GM13977 (cell line): ENCODE results near the gene FBXO11.
"Not testable (repeated sequence)": the region's sequence is repeated elsewhere in the genome, so short reads cannot be mapped to it uniquely, and the experiment has no call there.

ENCODE experiments used
- DNase-seq: peaks from one replicate; pipeline ENCODE4 v3.0.0; 2012; ENCODE audit warnings: low spot score
- CTCF ChIP-seq: IDR thresholded peaks from 2 replicates; pipeline ENCODE4 v1.5.1; 2012; ENCODE audit warnings: mild to moderate bottlenecking, control low read depth; ENCODE audit not compliant: insufficient read depth; ENCODE audit errors: extremely low read depth, missing control alignments
- in situ Hi-C: fragments of 300-500 bp; cut with MboI; formaldehyde crosslinking; loops from one replicate; pipeline ENCODE4 v1.12.0; 2022; ENCODE audit warnings: low sequenced_read_pairs, low pct_unique_long_range_greater_than_20kb, mixed read lengths, inconsistent platforms; ENCODE audit not compliant: unreplicated experiment

FBXO11 gene

DNA sequence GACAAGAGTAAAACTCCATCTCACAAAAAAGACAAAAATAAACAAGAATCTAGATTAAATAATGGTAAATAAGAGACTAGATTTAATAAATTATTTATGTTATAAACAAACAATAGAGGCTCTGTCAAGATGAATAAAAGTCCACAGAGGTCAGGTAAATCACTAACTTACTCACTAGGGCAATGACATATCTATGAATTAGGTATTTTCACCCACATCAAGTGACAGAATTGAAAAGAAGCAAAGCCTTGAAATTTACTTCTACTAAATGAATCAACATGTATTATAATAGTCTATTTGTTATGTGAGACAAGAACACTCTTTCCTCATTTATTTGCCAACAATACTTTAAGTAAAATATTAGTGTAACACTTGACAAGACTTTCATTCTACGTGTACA is 41.7 kb downstream of the FBXO11 start:
- in situ Hi-C loops, result loop anchor here (25.0 kb wide), 1 partner anchor 548 kb away; no protein-coding TSS in a partner anchor
- DNase-seq, result no peak

GRCh38 chr2:47862949-47863348 is 43.3 kb downstream of the FBXO11 start:
- DNase-seq, result no peak
- TF ChIP-seq CTCF, result no peak
- in situ Hi-C loops, result loop anchor here (25.0 kb wide), 1 partner anchor 549 kb away; no protein-coding TSS in a partner anchor

More for the DNA sequence above, 41.7 kb downstream of the FBXO11 start:
- no peak for TF ChIP-seq CTCF

DNA sequence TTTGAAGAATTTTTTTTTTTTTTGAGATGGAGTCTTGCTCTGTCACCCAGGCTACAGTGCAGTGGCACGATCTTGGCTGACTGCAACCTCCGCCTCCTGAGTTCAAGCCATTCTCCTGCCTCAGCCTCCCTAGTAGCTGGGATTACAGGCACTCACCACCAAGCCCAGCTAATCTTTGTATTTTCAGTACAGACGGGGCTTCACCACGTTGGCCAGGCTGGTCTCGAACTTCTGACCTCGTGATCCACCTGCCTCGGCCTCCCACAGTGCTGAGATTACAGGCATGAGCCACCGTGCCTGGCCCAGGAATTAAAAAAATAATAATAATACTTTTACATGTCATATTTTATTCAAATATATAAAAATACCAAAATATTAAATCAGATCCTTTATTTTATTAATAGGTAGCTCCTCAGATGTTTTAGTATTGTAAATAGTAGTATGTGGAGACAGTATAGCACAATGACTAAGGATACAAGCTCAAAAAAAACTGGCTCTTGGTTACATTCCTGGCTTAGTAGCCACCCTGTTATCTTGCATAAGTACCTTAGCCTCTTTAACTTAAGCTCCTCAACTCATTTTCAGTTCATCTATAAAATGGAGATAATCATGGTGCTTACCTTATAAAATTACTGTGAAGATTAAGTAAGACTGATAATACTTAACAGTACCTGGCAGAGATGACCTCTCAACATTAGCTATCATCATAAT is 53.1 kb downstream of the FBXO11 start:
- DNase-seq, result not testable (repeated sequence)
- in situ Hi-C loops, result loop anchor here (25.0 kb wide), 1 partner anchor 559 kb away; no protein-coding TSS in a partner anchor

GRCh38 chr2:47850198-47850597 is 56.1 kb downstream of the FBXO11 start:
- DNase-seq, result no peak
- no peak for TF ChIP-seq CTCF
- in situ Hi-C loops, result loop anchor here (25.0 kb wide), 1 partner anchor 562 kb away; no protein-coding TSS in a partner anchor

DNA sequence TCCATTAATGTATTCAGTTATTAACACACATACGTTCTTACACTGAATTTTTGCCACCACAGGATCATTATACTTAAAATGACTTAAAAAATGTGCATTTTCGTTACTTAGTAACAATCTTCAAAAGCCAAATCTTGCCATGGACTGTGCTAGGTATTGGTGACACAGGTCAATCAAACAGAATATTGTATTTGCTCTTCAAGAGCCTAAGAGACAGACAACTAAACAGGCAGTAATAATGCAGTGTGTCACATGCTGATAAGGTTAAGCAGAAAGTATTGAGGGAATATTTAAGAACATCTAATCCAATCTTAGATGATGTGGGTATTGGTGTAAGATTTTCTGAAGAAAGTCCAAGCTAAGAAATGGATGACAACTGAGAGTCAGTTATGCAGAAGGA is 56.9 kb downstream of the FBXO11 start:
- TF ChIP-seq CTCF, result no peak
- in situ Hi-C loops, result loop anchor here (10.0 kb wide), 1 partner anchor 255 kb away; no protein-coding TSS in a partner anchor
- DNase-seq, result no peak

DNA sequence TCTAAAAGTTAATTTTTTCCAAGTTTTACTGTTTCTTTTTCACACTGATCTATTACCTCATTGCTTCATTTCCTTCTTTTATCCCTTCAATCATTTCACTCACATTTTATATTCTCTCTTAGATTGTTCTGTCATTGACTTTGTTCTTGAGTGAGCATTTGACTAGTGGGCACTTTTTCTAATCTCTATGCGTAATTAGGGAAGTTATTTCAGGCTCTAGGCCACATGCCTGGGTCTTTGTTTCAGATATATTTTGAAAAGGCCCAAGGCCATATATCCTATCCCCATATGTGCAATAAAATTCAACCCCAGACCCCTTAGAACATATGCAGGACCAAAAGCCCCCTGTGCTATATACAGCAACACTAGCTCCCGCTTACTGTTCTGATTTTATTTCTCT is 62.1 kb downstream of the FBXO11 start:
- no peak for DNase-seq
- no peak for TF ChIP-seq CTCF
- in situ Hi-C loops, result loop anchor here (10.0 kb wide), 1 partner anchor 261 kb away; no protein-coding TSS in a partner anchor

DNA sequence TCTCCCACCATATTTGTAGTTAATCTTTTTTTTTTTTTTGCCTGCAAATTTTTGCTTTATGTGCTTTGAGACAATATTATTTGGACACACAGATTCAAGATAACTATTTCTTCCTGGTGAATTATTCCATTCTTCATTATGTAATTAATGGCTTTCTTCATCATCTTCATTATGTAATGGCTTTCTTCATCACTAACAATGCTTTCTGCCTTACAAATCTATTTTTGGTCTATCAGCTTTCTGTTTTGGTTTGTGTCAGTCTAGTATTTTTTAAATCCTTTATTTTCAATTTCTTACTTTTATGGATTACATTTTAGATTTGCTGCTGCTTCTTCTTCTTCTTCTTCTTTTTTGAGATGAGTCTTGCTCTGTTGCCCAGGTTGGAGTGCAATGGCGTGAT is 62.9 kb downstream of the FBXO11 start:
- in situ Hi-C loops, result loop anchor here (10.0 kb wide), 1 partner anchor 261 kb away; no protein-coding TSS in a partner anchor
- no peak for DNase-seq
- TF ChIP-seq CTCF, result no peak
